OCI-LY1 (cell line): ENCODE results near the gene COL1A2.

ENCODE experiments used
- EZH2 ChIP-seq: fragments of 200-600 bp; sonication (generic), shearing (Covaris generic); IDR thresholded peaks from 2 replicates; pipeline ENCODE4 v1.8.0; 2017; ENCODE audit warnings: borderline replicate concordance, mixed run types, mild to moderate bottlenecking, antibody characterized with exemption, low read length, moderate library complexity, mixed read lengths
- TF ChIP-seq, protein P1 (sequence below): fragments of 200-600 bp; sonication (generic), shearing (Covaris generic); IDR thresholded peaks from 2 replicates; pipeline ENCODE4 v1.5.1; 2017; ENCODE audit warnings: mild to moderate bottlenecking, antibody characterized with exemption, low read length, moderate library complexity, mixed read lengths

DNA sequence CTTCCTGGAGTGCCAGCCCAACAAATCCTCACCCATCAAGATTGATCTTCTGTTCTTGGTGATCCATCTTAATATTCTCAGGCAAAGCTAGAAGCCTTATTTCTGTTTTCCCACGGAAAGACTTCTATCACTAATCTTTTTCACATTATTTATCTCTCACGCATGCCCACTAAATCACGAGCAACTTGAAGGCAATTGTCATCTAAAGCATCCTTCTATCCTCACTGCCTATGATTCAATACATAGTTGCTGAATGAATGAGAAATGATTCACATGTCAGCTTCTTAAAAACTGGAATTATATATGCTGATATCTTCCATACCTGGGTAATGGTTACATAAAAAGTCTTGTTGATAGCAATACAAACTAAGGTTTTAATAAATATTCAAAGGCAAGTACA is 12.6 kb upstream of the COL1A2 start:
- TF ChIP-seq, protein P1, sequence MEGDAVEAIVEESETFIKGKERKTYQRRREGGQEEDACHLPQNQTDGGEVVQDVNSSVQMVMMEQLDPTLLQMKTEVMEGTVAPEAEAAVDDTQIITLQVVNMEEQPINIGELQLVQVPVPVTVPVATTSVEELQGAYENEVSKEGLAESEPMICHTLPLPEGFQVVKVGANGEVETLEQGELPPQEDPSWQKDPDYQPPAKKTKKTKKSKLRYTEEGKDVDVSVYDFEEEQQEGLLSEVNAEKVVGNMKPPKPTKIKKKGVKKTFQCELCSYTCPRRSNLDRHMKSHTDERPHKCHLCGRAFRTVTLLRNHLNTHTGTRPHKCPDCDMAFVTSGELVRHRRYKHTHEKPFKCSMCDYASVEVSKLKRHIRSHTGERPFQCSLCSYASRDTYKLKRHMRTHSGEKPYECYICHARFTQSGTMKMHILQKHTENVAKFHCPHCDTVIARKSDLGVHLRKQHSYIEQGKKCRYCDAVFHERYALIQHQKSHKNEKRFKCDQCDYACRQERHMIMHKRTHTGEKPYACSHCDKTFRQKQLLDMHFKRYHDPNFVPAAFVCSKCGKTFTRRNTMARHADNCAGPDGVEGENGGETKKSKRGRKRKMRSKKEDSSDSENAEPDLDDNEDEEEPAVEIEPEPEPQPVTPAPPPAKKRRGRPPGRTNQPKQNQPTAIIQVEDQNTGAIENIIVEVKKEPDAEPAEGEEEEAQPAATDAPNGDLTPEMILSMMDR, result no peak
- TF ChIP-seq EZH2, result no peak
